A549 (cell line): Measurements from ENCODE around the gene TAF15. TPM values are rescaled to one million over a fixed set of nuclear protein-coding genes. Genes with fewer than 3 reads are reported as not detected.

Source experiments
- ATAC-seq, 2 experiments: fragments of 200-7000 bp in 1 of 2; fragments of >200 bp in 1 of 2; cut with Nextera tagmentation in 1 of 2; cut with Tn5 transposase in 1 of 2; 3 replicates each; pipeline versions ENCODE4 v1.8.0 to v1.9.1; 2018 to 2020; ENCODE audit warnings: mild to moderate bottlenecking in 1 of 2, moderate library complexity in 1 of 2
- CTCF ChIA-PET: fragments of 300-600 bp; sonication (Branson Sonifier 250); formaldehyde crosslinking; extraction: SDS; loops from one replicate; lab custom pipeline; 2021; ENCODE audit warnings: antibody characterized with exemption, inconsistent platforms; lab: Yijun Ruan, JAX
- POLR2A ChIA-PET: fragments of 350-600 bp; formaldehyde crosslinking; extraction: SDS; loops from one replicate; lab custom pipeline; 2021; ENCODE audit warnings: antibody characterized with exemption, inconsistent platforms; lab: Yijun Ruan, JAX
- DNase-seq, 2 experiments: peaks; one replicate each; pipeline versions ENCODE4 v3.0.0 to v3.0.0-alpha.2; 2011 to 2016; ENCODE audit warnings: low read depth in 1 of 2, low spot score in 1 of 2
- FAIRE-seq: peaks from 2 replicates; lab custom pipeline; 2011; peaks lifted over from hg19 to GRCh38; lab: Jason Lieb, UNC
- H3K27ac ChIP-seq, 2 experiments: fragments of >200 bp; sonication (Bioruptor Twin); formaldehyde crosslinking; 3 replicates each; pipeline ENCODE4 v1.5.1; 2016 to 2017
- H3K4me1 ChIP-seq: fragments of >200 bp; sonication (Bioruptor Twin); formaldehyde crosslinking; 3 replicates; pipeline ENCODE4 v1.6.1; 2016
- H3K4me2 ChIP-seq: fragments of >200 bp; sonication (Bioruptor Twin); formaldehyde crosslinking; 3 replicates; pipeline ENCODE4 v1.6.1; 2016
- H3K4me3 ChIP-seq: fragments of >200 bp; sonication (Bioruptor Twin); formaldehyde crosslinking; 3 replicates; pipeline ENCODE4 v1.5.1; 2016
- H3K9me3 ChIP-seq: fragments of >200 bp; sonication (Bioruptor Twin); formaldehyde crosslinking; 3 replicates; pipeline ENCODE4 v1.6.1; 2016
- CEBPB ChIP-seq, 2 experiments: fragments of >200 bp in 1 of 2; sonication (Bioruptor Twin) in 1 of 2; formaldehyde crosslinking in 1 of 2; IDR thresholded peaks; 2 replicates each; pipeline ENCODE4 v1.6.1; 2012 to 2016
- FOXS1 ChIP-seq: fragments of 250-450 bp; sonication (Bioruptor Pico); IDR thresholded peaks from 2 replicates; pipeline ENCODE4 v1.5.0; 2020; ENCODE audit warnings: mild to moderate bottlenecking, moderate library complexity
- GATA3 ChIP-seq: IDR thresholded peaks from 2 replicates; pipeline ENCODE4 v1.6.1; 2012; ENCODE audit warnings: borderline replicate concordance
- HOXB13 ChIP-seq: fragments of 250-450 bp; sonication (Bioruptor Pico); IDR thresholded peaks from 2 replicates; pipeline ENCODE4 v1.5.0; 2020; ENCODE audit warnings: low read depth, mild to moderate bottlenecking, moderate library complexity
- JUN ChIP-seq, 2 experiments: fragments of >200 bp; sonication (Bioruptor Twin); formaldehyde crosslinking; IDR thresholded peaks; 2 replicates in 1 of 2; 3 replicates in 1 of 2; pipeline ENCODE4 v1.6.1; 2016 to 2017
- MAFK ChIP-seq: fragments of 450-650 bp; IDR thresholded peaks from 2 replicates; pipeline ENCODE4 v1.6.1; 2014; ENCODE audit not compliant: partially characterized antibody
- RAD21 ChIP-seq, 2 experiments: fragments of >200 bp in 1 of 2; sonication (Bioruptor Twin) in 1 of 2; formaldehyde crosslinking in 1 of 2; IDR thresholded peaks in 1 of 2; conservative IDR thresholded peaks in 1 of 2; 2 replicates in 1 of 2; 3 replicates in 1 of 2; pipeline ENCODE4 v1.6.1; 2012 to 2018; ENCODE audit warnings: inconsistent platforms in 1 of 2
- RNF2 ChIP-seq: fragments of 200-600 bp; sonication (generic); IDR thresholded peaks from 2 replicates; pipeline ENCODE4 v1.6.1; 2016; ENCODE audit warnings: low read depth, mild to moderate bottlenecking, antibody characterized with exemption, moderate library complexity, borderline replicate concordance
- TFCP2L1 ChIP-seq: fragments of 250-450 bp; sonication (Bioruptor Pico); IDR thresholded peaks from 2 replicates; pipeline ENCODE4 v1.5.0; 2021; ENCODE audit warnings: mild to moderate bottlenecking
- WGBS: methylation state at CpG from one replicate; pipeline ENCODE4 v1.1.6; 2017; ENCODE audit errors: missing lambda C conversion rate; 5-methylcytosine and 5-hydroxymethylcytosine counted together
- polyA plus RNA-seq, 4 experiments: library from polyadenylated mRNA; depleted of rRNA in 3 of 4; stranded (reverse); fragments of >200 nt; fragmentation: RNase III in 1 of 4; extraction: RNeasy Plus Mini Kit Qiagen cat#74134 plus additional on column Dnase treatment in 1 of 4; gene quantifications; 2 replicates in 3 of 4; 3 replicates in 1 of 4; pipeline ENCODE4 v1.2.3, GENCODE V29; 2011 to 2017
- TF ChIP-seq, protein P1 (sequence below): fragments of >200 bp; sonication (Bioruptor Twin); formaldehyde crosslinking; IDR thresholded peaks from 2 replicates; pipeline ENCODE4 v1.6.1; 2016
- TF ChIP-seq, protein P2 (sequence below): fragments of 150-350 bp; IDR thresholded peaks from 2 replicates; pipeline ENCODE4 v1.6.1; 2014; ENCODE audit warnings: low read depth, mild to moderate bottlenecking, low read length

Gene TAF15
- polyA plus RNA-seq, 2 of the 4 experiments (the other 2 are of a cell fraction): 130 to 544 TPM

DNA sequence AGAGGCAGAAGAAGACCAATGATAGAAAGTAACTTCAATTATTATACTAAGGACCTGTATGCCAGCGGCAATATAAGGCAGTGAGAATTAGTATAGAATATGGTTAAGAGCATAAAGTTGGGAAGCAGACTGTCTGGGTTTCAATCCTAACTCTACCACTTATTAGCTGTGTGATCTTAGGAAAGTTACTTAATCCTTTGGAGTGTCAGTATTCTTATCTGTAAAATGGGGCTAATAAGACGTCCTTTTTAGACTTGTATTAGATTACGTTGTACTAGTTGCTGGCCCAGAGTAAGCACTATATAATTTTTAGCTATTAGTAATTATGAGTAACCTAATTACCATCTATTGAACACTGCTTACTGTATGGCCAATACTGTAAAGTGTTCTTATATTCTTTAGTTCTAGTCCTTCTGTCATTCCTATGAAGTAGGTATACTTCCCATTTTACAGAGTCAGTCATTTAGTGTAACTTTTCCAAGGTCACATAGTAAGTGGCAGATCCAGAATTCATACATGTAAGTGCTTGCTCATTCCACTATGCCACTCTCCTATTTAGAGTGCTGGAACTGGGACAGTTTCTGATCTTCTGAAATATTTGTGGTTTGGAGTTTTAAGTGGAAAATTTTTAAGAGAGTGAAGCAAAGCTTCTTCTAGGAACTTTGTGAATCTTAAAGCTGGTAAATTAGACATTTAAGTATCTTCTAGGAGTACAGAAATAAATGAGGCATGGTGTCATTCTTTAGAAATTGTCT, 36.9 kb downstream of the TAF15 start:
- WGBS: 94% methylated on average over 3 of the region's 3 CpGs
- FAIRE-seq (no peak), DNase-seq (no peak), ATAC-seq (no peak)
- Histone ChIP-seq H3K4me3 (no peak overlapping the region), H3K27ac (no peak overlapping the region), H3K9me3 (no peaks in the 10 kb centered on the region), H3K4me1 (peaks cover 4% of the 10 kb centered on the region; the same call in 2 of the 3 replicates), H3K4me2 (no peak overlapping the region)
- TF ChIP-seq HOXB13 (CRISPR knock-in tag) (no peak), RAD21 (conservative IDR thresholded peaks at IDR 0.05 in 1 of 2, IDR thresholded peaks at IDR 0.05 in 1 of 2) (no peak), CEBPB (IDR thresholded peaks at IDR 0.05) (no peak)
- TF ChIP-seq, protein P1, sequence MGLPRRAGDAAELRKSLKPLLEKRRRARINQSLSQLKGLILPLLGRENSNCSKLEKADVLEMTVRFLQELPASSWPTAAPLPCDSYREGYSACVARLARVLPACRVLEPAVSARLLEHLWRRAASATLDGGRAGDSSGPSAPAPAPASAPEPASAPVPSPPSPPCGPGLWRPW: no peak
- TF ChIP-seq, protein P2, sequence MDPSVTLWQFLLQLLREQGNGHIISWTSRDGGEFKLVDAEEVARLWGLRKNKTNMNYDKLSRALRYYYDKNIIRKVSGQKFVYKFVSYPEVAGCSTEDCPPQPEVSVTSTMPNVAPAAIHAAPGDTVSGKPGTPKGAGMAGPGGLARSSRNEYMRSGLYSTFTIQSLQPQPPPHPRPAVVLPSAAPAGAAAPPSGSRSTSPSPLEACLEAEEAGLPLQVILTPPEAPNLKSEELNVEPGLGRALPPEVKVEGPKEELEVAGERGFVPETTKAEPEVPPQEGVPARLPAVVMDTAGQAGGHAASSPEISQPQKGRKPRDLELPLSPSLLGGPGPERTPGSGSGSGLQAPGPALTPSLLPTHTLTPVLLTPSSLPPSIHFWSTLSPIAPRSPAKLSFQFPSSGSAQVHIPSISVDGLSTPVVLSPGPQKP: no peak
- ChIA-PET CTCF (interaction anchor here (0.6 to 5.1 kb wide), 6 partner anchors 12 to 303 kb away, joined by 3 to 24 read pairs (median 5); partner anchors contain the start of gene RDM1), POLR2A (no interaction called here)

DNA sequence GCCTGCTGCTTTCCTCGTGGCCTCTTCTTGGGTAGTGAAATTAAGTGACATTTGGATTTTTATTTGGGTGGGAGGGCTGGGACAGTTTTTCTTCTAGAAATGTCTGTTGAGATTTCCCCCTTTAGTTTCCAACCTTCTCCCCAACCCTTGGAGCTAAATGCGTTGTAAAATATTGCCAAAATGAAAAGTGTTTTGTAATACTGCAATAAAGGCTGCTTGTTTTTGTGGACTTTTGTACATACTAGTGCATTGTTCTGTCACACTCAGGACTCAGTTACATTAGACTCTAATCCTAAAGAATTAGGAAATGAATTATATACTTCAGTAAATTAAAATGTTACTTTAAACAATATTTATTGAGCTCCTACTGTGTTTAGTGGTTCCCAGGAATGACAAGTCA, 37.7 kb downstream of the TAF15 start:
- Histone ChIP-seq H3K4me3 (no peak overlapping the region), H3K9me3 (no peaks in the 10 kb centered on the region), H3K27ac (no peak overlapping the region)
- WGBS: 89% methylated on average over 2 of the region's 2 CpGs
- no peak for FAIRE-seq
- ATAC-seq: no peak
- TF ChIP-seq RAD21 (conservative IDR thresholded peaks at IDR 0.05 in 1 of 2, IDR thresholded peaks at IDR 0.05 in 1 of 2): no peak
- no peak for TF ChIP-seq MAFK
- TF ChIP-seq GATA3: no peak
- TF ChIP-seq JUN (IDR thresholded peaks at IDR 0.05): no peak
- TF ChIP-seq, protein P2: no peak
- TF ChIP-seq FOXS1 (CRISPR knock-in tag): no peak
- TF ChIP-seq, all 56 proteins: peak for 0
- Histone ChIP-seq H3K4me2 (no peak overlapping the region), H3K4me1 (no peaks in the 10 kb centered on the region)
- CTCF ChIA-PET: interaction anchor here (0.6 to 5.1 kb wide), 9 partner anchors 13 to 1803 kb away, joined by 3 to 24 read pairs (median 6); no protein-coding TSS in a partner anchor
- POLR2A ChIA-PET: no interaction called here
- DNase-seq: no peak

DNA sequence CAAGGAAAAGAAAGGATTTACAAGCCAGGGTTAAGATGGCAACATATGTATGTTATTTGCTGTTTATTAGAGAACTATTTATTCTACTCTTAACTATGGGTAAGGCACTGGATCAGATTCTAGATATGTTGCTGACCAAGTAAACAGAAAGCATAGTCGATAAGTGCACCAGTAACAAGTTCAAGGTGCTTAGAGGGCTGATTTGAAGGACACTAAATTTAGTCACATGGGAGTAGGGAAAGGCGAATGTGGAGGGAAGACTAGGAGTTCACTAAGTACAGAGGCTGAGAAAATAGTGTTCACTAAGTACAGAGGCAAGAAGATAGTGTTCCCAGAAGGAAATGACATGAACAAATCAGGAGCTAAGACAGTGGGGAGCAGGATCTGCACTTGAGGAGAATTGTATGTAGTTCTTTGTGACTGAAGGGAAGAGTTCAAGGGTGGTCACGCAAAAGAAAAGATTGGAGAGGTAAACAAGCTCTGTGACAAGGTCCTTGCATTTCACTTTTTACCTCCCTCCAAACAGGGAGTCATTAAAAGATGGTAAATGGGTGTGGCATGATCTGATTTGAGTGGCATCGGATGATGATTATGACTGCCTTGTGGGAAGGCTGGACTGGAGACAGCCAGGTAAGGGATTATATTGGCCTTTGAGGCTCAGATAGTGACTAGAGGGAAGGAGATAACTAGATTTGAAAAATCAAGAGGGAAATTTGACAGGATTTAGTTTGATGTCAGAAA, 38.5 kb downstream of the TAF15 start:
- H3K4me2 ChIP-seq: no peak overlapping the region
- no peak overlapping the region for H3K27ac ChIP-seq
- ATAC-seq (0 out of 6 replicates have a peak, but pooled peaks of 1 of the 2 experiments have one; percentile 26), DNase-seq (no peak), FAIRE-seq (no peak)
- no peak overlapping the region for H3K4me3 ChIP-seq
- H3K9me3 ChIP-seq: no peaks in the 10 kb centered on the region
- CTCF ChIA-PET: interaction anchor here (1.2 to 5.1 kb wide), 10 partner anchors 10 to 635 kb away, joined by 3 to 41 read pairs (median 8); no protein-coding TSS in a partner anchor
- POLR2A ChIA-PET: interaction anchor here (0.6 to 1.3 kb wide), 2 partner anchors 11 to 39 kb away, joined by 3 read pairs; partner anchors contain the start of gene TAF15
- 87% methylated on average over 4 of the region's 4 CpGs for WGBS
- TF ChIP-seq RNF2 (no peak), TFCP2L1 (0 out of 2 replicates have a peak, but pooled peaks have one; percentile 9)
- TF ChIP-seq, protein P2: no peak
- no peaks in the 10 kb centered on the region for H3K4me1 ChIP-seq
